Activated CD4-positive, alpha-beta memory T cell treated with anti-CD3 and anti-CD28 coated beads for 36 hours (primary cell): ENCODE data around the gene MFN2. TPM values are rescaled to one million over a fixed set of nuclear protein-coding genes. Genes with fewer than 3 reads are reported as not detected.
"Not testable (repeated sequence)": the region's sequence is repeated elsewhere in the genome, so short reads cannot be mapped to it uniquely, and the experiment has no call there.

Source experiments
- CTCF ChIA-PET: fragments of 350-600 bp; sonication (Branson Sonifier 250); formaldehyde crosslinking; loops from one replicate; lab custom pipeline; 2021; ENCODE audit warnings: antibody characterized with exemption, inconsistent platforms; lab: Charles Lee
- POLR2A ChIA-PET: fragments of 350-600 bp; sonication (Branson Sonifier 250); formaldehyde crosslinking; loops from one replicate; lab custom pipeline; 2021; ENCODE audit warnings: antibody characterized with exemption; lab: Charles Lee
- DNase-seq: peaks from one replicate; pipeline ENCODE4 v3.0.0-alpha.2; 2020
- H3K27ac Mint-ChIP-seq: one replicate; pipeline ENCODE4 v1.8.0; 2021; ENCODE audit warnings: mixed read lengths
- H3K27me3 Mint-ChIP-seq: one replicate; pipeline ENCODE4 v1.8.0; 2021; ENCODE audit warnings: mixed read lengths
- H3K36me3 Mint-ChIP-seq: one replicate; pipeline ENCODE4 v1.8.0; 2021; ENCODE audit warnings: mixed read lengths
- H3K4me1 Mint-ChIP-seq: one replicate; pipeline ENCODE4 v1.8.0; 2021; ENCODE audit warnings: low read depth, mixed read lengths
- H3K4me3 Mint-ChIP-seq: one replicate; pipeline ENCODE4 v1.8.0; 2021; ENCODE audit warnings: mild to moderate bottlenecking, mixed read lengths
- H3K9me3 Mint-ChIP-seq: one replicate; pipeline ENCODE4 v1.8.0; 2021; ENCODE audit warnings: mixed read lengths
- intact Hi-C: fragments of 100-400 bp; cut with micrococcal nuclease; formaldehyde crosslinking; loops from one replicate; pipeline ENCODE4 v1.15.1; 2023
- total RNA-seq, 2 experiments: library from RNA; stranded (reverse); gene quantifications; one replicate each; pipeline ENCODE4 v1.2.3, GENCODE V29; 2021

The MFN2 gene
- total RNA-seq, 2 experiments from 2014 or later: 52.0 to 58.1 TPM

DNA sequence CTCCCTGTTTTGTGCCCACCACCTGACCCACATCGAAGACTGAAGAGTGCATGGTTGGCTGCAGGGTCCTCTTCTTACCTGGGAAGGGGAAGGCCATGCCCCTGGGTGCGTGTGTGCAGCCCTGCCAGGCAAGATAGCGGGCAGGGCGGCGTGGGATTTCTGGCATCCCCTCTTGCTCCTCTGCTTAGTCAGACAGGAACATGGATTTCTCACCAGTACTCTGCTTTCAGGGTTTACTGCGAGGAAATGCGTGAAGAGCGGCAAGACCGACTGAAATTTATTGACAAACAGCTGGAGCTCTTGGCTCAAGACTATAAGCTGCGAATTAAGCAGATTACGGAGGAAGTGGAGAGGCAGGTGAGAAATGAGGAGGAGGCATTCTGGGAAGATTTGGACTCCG is 23.5 kb downstream of the MFN2 start:
- ChIA-PET POLR2A (no interaction called here), CTCF (interaction anchor here (0.6 to 2.3 kb wide), 4 partner anchors 27 to 206 kb away, joined by 3 to 13 read pairs (median 4); no protein-coding TSS in a partner anchor)
- Mint-ChIP-seq H3K9me3 (no peaks in the 10 kb centered on the region), H3K27ac (no peak overlapping the region), H3K36me3 (peaks cover 64% of the 10 kb centered on the region), H3K4me3 (no peak overlapping the region), H3K27me3 (no peaks in the 10 kb centered on the region), H3K4me1 (peaks cover 3% of the 10 kb centered on the region)
- intact Hi-C loops: no loop called here
- no peak for DNase-seq

GRCh38 chr1:12005488-12006166 is 25.4 kb downstream of the MFN2 start:
- ChIA-PET CTCF (interaction anchor here (1.3 kb wide), 1 partner anchor 74 kb away, joined by 4 read pairs; no protein-coding TSS in a partner anchor), POLR2A (no interaction called here)
- no peaks in the 10 kb centered on the region for H3K9me3 Mint-ChIP-seq
- no peak overlapping the region for H3K27ac Mint-ChIP-seq
- H3K27me3 Mint-ChIP-seq: no peaks in the 10 kb centered on the region
- peaks cover 70% of the 10 kb centered on the region for H3K36me3 Mint-ChIP-seq
- intact Hi-C loops: no loop called here
- H3K4me3 Mint-ChIP-seq: no peak overlapping the region
- no peak for DNase-seq
- H3K4me1 Mint-ChIP-seq: peaks cover 3% of the 10 kb centered on the region

DNA sequence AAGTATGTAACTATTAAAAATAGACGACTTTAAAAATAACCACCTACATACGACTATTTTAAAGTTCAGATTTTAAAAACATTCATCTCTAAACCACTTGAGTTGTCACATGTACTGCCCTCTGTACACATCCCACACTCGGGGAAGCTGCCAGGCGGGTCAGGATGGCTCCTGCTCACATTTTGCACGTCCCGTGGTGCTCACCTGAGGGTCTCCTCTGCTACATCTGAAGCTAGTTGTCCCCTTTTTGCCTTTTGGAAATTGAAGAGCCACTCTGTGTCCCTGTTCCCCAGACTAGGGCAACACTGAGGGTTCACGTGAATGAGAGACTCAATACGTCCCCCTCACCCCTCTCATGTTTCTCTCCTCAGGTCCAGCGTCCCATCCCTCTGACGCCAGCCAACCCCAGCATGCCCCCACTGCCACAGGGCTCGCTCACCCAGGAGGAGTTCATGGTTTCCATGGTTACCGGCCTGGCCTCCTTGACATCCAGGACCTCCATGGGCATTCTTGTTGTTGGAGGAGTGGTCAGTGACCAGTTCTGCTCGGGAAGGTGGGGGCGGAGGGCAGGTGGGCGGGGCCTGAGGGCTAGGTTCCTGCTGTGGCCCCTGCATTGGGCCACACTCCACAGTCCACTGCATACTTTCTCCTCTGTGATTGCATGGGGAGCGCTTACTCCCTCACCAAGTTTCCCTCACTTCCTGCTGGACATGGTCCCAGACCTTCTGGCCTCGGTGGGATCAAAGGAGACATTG is 26.1 kb downstream of the MFN2 start:
- H3K27ac Mint-ChIP-seq: no peak overlapping the region
- CTCF ChIA-PET: no interaction called here
- H3K9me3 Mint-ChIP-seq: no peaks in the 10 kb centered on the region
- H3K4me3 Mint-ChIP-seq: no peak overlapping the region
- no peaks in the 10 kb centered on the region for H3K27me3 Mint-ChIP-seq
- intact Hi-C loops: no loop called here
- POLR2A ChIA-PET: no interaction called here
- no peak for DNase-seq
- peaks cover 3% of the 10 kb centered on the region for H3K4me1 Mint-ChIP-seq
- H3K36me3 Mint-ChIP-seq: peaks cover 76% of the 10 kb centered on the region

- H3K4me3 Mint-ChIP-seq: no peak overlapping the region
- H3K4me1 Mint-ChIP-seq: peaks cover 7% of the 10 kb centered on the region
- H3K27ac Mint-ChIP-seq: no peak overlapping the region
- no peaks in the 10 kb centered on the region for H3K27me3 Mint-ChIP-seq
- ChIA-PET POLR2A (no interaction called here), CTCF (no interaction called here)
- intact Hi-C loops: no loop called here
- H3K36me3 Mint-ChIP-seq: peaks cover 75% of the 10 kb centered on the region
- no peaks in the 10 kb centered on the region for H3K9me3 Mint-ChIP-seq
- no peak for DNase-seq
Measured at GRCh38 chr1:12007204-12007603, 27.0 kb downstream of the MFN2 start.

GRCh38 chr1:12008355-12008754 is 28.1 kb downstream of the MFN2 start:
- DNase-seq, H3K4me3 Mint-ChIP-seq, H3K27ac Mint-ChIP-seq, POLR2A ChIA-PET, CTCF ChIA-PET, H3K27me3 Mint-ChIP-seq, H3K9me3 Mint-ChIP-seq, intact Hi-C loops: not testable (repeated sequence)
- peaks cover 69% of the 10 kb centered on the region for H3K36me3 Mint-ChIP-seq
- peaks cover 19% of the 10 kb centered on the region for H3K4me1 Mint-ChIP-seq

DNA sequence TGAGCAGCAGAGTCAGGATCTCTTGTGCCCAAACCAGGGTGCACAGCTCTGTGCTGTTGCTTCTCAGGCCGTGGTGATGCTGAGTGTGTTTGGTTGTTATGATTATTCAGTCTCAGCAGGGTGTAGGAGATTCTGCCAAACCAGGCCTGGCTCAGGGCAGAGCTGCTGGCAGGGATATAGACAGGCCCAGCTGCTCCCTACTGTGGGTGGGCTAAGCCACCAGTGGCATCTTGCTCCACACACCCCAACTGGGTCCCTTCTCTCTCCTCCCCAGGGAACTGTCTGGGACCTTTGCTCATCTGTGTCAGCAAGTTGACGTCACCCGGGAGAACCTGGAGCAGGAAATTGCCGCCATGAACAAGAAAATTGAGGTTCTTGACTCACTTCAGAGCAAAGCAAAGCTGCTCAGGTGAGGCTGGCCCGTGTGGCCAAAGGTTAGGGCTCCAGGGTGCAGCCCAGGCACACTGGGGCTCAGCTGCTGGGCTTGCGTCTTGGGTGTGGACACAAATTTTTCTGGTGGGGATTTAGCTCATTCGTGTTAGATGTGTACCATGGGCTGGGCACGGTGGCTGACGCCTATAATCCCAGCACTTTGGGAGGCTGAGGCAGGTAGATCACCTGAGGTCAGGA is 29.2 kb downstream of the MFN2 start:
- CTCF ChIA-PET: no interaction called here
- Mint-ChIP-seq H3K4me3 (no peak overlapping the region), H3K4me1 (peaks cover 24% of the 10 kb centered on the region), H3K27ac (no peak overlapping the region), H3K36me3 (peaks cover 62% of the 10 kb centered on the region), H3K9me3 (no peaks in the 10 kb centered on the region), H3K27me3 (no peaks in the 10 kb centered on the region)
- POLR2A ChIA-PET: interaction anchor here (1.4 kb wide), 2 partner anchors 9 to 102 kb away, joined by 3 to 4 read pairs; no protein-coding TSS in a partner anchor
- DNase-seq: no peak
- intact Hi-C loops: no loop called here

DNA sequence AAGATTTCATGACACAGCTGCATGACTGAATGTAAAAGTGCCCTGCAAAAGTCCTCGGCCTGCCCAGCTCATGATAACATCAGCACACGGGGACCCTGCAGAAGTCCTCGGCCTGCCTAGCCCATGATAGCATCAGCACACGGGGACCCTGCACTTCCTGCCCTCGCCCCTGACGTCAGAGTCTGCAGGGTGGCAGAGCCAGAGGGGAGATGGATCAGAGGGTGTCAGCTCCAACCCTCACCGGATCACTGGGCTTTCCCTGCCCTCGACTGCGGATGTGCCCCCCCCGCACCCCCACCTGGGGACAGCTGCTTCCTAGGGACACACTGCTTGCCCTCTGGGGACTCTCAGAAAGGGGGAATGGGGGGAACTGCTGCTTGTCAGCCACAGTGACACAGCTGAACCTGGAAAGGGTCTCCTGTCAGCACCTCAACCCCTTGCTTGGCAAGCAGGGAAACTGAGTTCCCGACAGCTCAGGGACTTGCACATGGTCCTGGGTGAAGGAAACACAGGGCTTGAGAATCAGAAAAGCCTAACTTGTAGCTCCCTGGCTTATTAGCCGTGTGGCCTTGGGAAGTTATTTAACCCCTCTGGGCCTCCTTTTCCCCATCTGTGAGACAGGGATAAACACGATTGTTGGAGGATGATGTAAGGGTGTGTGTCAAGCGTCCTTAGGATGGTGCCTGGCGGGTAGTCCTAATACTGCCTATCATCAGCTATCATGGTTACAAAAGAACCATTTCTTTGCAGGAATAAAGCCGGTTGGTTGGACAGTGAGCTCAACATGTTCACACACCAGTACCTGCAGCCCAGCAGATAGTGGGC is 30.7 kb downstream of the MFN2 start:
- no peaks in the 10 kb centered on the region for H3K9me3 Mint-ChIP-seq

DNA sequence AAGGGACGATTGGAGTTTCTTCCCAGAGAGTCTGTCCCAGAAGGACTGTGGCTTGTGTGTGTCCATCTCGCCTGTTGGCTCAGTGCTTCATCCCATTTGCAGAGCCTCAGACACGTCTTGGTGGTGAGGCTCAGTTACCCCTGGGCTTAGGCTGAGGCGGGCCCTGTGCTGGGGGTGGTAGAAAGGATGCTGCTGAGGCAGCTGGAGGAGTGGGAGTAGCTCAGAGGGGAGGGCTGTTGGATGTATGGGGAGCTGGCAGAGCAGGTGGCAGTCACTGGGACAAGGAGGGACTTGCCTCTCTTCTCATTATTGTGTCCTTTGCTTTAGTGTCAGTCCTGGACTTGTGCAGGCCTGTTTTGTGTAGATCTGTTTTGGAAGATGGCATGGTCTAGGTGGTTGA is 31.8 kb downstream of the MFN2 start:
- DNase-seq: no peak
- CTCF ChIA-PET: interaction anchor here (1.7 kb wide), 1 partner anchor 10 kb away, joined by 4 read pairs; no protein-coding TSS in a partner anchor
- peaks cover 31% of the 10 kb centered on the region for H3K4me1 Mint-ChIP-seq
- no peaks in the 10 kb centered on the region for H3K9me3 Mint-ChIP-seq
- POLR2A ChIA-PET: interaction anchor here (0.6 to 2.0 kb wide), 2 partner anchors 56 to 89 kb away, joined by 3 to 7 read pairs; no protein-coding TSS in a partner anchor
- H3K36me3 Mint-ChIP-seq: peaks cover 41% of the 10 kb centered on the region
- intact Hi-C loops: no loop called here
- no peaks in the 10 kb centered on the region for H3K27me3 Mint-ChIP-seq
- no peak overlapping the region for H3K4me3 Mint-ChIP-seq
- H3K27ac Mint-ChIP-seq: peak overlapping the region; percentile 90

More for the DNA sequence above, 30.7 kb downstream of the MFN2 start:
- Mint-ChIP-seq H3K4me3 (no peak overlapping the region), H3K36me3 (peaks cover 48% of the 10 kb centered on the region), H3K4me1 (peaks cover 31% of the 10 kb centered on the region), H3K27me3 (no peaks in the 10 kb centered on the region), H3K27ac (peak overlapping the region; percentile 38)
- intact Hi-C loops: no loop called here
- ChIA-PET POLR2A (interaction anchor here (0.8 to 2.0 kb wide), 2 partner anchors 57 to 103 kb away, joined by 4 to 7 read pairs; no protein-coding TSS in a partner anchor), CTCF (interaction anchor here (0.9 to 1.7 kb wide), 4 partner anchors 9 to 69 kb away, joined by 3 to 4 read pairs (median 4); partner anchors contain the start of gene MIIP)
- no peak for DNase-seq

- H3K27me3 Mint-ChIP-seq: no peaks in the 10 kb centered on the region
- H3K9me3 Mint-ChIP-seq: no peaks in the 10 kb centered on the region
- peaks cover 36% of the 10 kb centered on the region for H3K36me3 Mint-ChIP-seq
- H3K4me3 Mint-ChIP-seq: no peak overlapping the region
- peaks cover 31% of the 10 kb centered on the region for H3K4me1 Mint-ChIP-seq
- ChIA-PET POLR2A (interaction anchor here (0.6 kb wide), 1 partner anchor 238 kb away, joined by 3 read pairs; no protein-coding TSS in a partner anchor), CTCF (no interaction called here)
- intact Hi-C loops: no loop called here
- peak; percentile 58 for DNase-seq
- H3K27ac Mint-ChIP-seq: peak overlapping the region; percentile 90
Measured at GRCh38 chr1:12012560-12013316, 32.5 kb downstream of the MFN2 start.

DNA sequence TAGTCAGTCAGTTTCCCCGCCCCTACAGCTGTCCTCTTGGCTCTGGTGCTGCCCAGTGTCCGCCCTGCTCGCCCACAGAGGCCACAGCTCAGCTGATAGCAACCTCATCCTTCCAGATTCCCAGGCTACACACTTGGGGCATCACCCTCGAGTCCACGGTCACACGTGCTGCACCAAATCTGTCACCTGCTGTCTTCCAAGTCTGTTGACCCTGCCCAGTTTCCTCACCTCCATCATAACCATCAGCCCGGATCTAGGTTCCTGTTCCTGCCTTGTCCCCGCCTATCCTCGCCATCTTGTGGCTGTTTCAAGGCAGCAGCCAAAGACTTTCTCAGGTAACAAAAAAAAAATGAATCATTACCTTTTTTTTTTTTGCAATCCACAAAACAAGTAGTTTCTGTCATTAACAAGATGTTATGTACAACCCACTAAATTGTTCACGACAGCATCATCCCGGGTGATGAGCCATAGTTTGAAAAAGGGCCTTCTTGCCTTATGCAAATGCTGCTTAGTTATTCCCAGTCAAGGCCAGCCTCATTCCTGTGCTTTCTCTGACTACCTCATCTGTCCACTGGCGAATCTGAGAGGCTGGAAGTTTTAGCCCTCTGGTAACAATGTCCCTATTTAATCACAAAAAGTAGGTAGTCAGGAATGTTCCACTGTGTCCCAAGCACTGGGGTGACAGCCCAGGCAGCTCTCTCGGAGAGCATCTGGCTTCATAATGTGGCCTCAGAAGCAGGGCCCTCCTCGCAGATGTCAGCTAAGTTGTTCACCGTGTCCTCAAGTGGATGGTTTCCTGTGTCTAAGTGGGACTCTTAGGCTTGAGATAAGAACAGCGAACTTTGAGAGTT is 34.1 kb downstream of the MFN2 start:
- CTCF ChIA-PET: interaction anchor here (0.7 kb wide), 1 partner anchor 36 kb away, joined by 3 read pairs; no protein-coding TSS in a partner anchor
- intact Hi-C loops: no loop called here
- no peak overlapping the region for H3K4me3 Mint-ChIP-seq
- no peaks in the 10 kb centered on the region for H3K27me3 Mint-ChIP-seq
- POLR2A ChIA-PET: interaction anchor here (1.0 to 1.9 kb wide), 2 partner anchors 105 to 106 kb away, joined by 5 to 6 read pairs; no protein-coding TSS in a partner anchor
- peaks cover 30% of the 10 kb centered on the region for H3K36me3 Mint-ChIP-seq
- DNase-seq: peak; percentile 57
- peaks cover 31% of the 10 kb centered on the region for H3K4me1 Mint-ChIP-seq
- peak overlapping the region; percentile 90 for H3K27ac Mint-ChIP-seq
- H3K9me3 Mint-ChIP-seq: no peaks in the 10 kb centered on the region
